HG02884 (cell line): Measurements from ENCODE around the gene C22orf42.
"Not testable (repeated sequence)": the region's sequence is repeated elsewhere in the genome, so short reads cannot be mapped to it uniquely, and the experiment has no call there.

Source experiments
- ATAC-seq: cut with Tn5 transposase; IDR thresholded peaks from one replicate; pipeline ENCODE4 v1.9.1; 2021; ENCODE audit warnings: mild to moderate bottlenecking, moderate library complexity; ENCODE audit not compliant: unreplicated experiment

Gene C22orf42, protein sequence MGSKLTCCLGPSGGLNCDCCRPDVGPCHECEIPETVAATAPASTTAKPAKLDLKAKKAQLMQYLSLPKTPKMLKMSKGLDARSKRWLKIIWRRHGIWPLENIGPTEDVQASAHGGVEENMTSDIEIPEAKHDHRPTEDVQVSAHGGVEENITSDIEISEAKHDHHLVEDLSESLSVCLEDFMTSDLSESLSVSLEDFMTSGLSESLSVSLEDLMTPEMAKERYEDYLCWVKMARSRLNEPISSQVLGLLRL

DNA sequence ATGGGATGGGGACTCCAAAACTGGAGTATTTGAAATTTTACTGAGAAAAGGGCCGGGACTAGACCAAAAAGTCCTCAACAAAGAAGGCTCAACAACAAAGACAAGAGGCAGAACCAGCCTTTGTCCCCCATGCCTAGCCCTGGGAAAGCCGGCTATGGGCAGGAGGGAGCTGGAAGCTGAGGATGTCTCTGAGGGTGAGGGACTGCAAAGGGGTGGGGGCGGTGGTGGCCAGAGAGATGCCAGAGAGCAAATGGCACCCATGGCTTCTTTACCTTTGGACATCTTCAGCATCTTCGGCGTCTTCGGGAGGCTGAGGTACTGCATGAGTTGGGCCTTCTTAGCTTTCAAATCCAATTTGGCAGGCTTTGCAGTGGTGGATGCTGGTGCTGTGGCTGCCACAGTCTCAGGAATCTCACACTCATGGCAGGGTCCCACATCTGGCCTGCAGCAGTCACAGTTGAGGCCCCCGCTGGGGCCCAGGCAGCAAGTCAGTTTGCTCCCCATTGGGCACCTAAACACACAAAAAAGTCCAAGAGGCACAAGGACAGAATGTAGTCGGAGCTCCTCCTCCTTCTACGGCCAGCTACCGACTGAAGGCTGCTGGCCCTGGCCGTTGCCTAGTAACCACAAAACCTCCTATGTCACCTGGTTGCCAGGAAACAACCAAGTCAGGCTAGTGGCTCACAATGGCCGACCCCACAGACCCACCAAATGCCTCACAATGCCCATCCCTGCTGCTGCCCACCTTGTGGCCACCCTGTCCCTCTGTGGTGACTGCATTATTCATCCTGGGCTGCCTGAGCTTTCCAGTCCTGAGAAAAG, at the start of gene C22orf42:
TSS of gene C22orf42 (minus strand) at position 592 of the 822 bp plus-strand sequence. CDS start at position 504, 88 bp downstream.
- ATAC-seq = no peak

DNA sequence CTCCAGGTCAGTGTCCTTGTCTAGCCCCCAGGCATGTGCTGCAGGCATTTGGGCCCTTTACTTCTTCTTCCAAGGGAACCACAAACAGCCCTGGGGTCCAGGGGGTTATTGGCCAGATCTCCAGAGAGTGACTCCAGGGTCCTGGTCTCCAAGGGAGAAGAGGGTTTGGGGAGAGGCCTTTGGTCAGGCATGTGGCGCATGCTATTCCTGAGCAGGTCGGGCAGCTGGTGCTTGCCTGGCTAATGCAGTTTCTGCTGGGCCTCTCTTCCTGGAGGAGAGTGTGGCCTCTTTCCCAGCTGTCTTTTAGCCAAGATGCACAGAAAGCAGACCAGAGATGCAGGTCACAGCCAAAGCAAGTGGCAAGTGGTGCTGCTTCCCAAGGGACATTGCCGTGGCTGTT, 49.6 kb upstream of the C22orf42 start:
- no peak for ATAC-seq

DNA sequence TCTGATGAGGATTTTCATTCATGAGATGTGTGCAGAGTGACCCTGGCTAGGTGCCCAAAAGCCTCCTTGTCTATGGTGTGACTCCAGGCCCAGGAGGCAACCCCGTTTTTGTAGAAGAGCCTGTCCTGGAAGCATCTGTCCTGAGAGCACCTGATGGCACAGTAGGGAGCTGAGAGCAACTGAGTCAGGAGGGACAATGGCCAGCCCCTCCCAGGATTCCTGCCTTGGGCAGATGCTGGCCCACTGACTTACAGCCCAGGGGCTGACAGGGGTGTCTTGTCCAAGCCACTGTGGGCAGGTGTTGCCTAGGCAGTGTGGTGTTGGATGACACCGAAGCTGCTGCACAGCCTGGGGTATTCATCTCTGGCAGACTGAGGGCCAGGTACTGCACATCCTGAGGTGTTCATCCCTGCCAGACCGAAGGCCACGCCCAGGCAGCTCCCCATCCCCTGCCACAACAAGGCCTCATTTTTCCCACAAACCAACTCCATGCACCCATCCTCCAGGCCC, 48.9 kb upstream of the C22orf42 start:
- ATAC-seq = no peak

DNA sequence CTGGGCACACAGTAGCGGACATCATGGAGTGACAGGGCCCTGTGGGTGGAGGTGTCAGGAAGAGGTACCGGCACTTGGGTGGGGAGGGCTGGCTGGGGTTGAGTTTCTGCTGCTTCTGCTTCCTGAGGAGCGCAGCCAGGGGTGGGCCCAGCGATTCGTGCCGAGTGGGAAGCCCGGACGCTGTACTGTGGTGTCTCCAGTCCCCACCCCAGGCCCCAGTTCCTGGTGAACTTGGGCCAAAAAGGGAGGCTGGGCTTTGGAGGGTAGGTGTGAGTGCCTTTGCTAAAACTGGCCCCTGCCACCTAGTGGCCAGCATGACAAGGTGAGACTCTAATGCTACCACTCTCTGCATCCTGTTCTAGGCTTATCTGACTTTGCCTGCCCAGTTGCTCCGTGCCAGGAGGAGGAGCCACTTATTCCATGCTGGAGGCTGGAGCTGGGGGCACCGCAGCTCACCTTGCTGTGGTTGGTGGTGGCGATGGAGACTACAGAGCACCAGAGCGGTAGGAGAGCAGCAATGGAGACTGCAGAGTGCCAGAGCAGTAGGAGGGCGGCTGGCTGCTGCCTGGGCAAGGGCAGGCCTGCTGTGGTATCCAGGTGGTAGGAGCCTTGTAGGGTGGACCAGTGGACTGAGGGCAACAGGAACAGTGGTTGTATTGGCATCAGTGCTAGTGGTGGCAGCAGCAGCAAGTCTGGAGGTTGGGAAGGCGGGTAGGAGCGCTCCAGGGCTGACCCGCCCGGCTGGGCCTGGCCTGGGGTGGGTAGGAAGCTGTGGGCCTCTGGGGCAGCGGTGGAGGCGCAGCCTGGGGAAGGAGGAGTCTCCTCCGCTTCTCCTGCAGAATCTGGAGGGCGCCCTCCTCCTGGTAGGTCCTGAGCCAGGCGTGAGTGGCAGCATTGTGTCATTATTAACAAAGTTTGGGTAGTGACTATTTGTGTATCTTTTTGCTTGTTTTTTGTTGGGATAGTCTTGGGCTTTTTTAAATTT, 48.0 kb upstream of the C22orf42 start:
- ATAC-seq = no peak

DNA sequence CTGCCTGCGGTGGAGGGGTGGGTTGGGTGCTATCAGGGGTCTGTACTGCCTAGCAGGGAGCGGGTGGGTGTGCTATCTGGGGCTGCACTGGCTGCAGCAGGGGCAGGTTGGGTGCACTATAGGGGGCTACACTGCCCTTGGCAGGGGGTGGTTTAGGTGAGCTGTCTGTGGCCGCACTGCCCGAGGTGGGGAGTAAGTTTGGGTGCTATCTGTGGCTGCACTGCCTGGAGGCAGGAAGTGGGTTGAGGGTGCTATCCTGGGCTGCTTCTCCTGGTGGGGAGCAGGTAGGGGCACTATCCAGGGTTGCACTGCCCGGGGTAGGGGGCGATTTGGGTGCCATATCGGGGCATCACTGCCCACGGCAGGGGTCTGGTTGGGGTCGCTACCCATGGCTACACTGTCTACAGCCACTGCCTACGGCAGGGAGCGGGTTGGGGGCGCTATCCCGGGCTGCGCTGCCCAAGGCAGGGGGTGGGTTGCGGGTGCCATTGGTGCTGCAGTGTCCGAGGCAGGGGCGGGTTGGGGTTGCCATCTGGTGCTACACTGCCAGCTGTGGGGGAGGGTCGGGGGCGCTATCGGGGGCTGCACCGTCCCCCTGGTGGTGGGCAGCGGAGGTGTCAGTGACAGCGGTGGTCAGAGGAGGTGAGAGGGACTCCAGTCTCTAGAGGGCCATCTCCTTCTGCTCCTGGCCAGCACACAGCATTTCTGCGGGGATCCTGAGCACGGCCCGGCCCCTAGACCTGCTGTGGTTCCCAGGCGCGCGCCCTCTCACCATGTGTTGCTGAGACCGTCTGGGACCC, 47.1 kb upstream of the C22orf42 start:
- ATAC-seq = no peak

DNA sequence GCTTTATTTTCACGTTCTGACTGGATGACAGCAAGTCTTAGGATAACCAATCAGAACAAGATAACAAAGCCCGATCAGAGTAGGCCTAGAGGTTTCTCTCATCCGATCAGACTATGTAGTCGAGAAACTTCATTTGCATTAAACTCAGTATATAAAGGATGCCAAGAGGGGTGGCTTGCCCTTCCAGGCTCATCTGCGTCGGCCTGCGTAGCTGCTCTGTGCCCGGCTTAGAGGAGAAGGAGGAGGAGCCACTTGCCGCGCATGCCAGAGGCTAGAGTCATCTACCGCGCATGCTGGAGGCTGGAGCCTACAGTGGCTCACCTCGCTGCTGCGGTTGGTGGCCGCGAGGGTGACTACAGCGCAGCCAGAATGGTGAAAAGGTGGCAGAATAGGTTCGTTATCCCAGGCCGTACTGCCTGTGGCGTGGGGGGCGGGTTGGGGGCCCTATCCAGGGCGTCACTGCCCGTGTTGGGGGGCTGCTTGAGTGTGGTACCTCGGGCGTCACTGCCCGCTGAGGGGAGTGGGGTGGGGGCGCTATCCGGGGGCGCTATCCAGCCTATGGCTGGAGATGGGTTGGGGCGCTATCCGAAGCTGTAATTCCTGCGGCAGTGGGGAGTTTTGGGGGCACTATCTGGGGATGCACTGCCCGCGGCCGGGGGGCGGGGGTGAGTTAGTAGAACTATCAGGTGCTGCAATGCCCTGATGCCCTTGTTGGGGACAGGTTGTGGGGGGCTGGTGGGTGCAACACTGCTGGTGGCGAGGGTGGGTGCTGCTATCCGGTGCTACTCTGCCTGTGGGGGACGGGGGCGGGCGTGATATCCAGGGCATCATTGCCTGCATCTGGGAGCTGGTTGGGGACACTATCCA, 46.0 kb upstream of the C22orf42 start, which contains the start of gene RFPL2:
TSS of gene RFPL2 (minus strand) at position 218 of the 867 bp plus-strand sequence. CDS start 2,622 bp downstream, outside the sequence.
- ATAC-seq = no peak

DNA sequence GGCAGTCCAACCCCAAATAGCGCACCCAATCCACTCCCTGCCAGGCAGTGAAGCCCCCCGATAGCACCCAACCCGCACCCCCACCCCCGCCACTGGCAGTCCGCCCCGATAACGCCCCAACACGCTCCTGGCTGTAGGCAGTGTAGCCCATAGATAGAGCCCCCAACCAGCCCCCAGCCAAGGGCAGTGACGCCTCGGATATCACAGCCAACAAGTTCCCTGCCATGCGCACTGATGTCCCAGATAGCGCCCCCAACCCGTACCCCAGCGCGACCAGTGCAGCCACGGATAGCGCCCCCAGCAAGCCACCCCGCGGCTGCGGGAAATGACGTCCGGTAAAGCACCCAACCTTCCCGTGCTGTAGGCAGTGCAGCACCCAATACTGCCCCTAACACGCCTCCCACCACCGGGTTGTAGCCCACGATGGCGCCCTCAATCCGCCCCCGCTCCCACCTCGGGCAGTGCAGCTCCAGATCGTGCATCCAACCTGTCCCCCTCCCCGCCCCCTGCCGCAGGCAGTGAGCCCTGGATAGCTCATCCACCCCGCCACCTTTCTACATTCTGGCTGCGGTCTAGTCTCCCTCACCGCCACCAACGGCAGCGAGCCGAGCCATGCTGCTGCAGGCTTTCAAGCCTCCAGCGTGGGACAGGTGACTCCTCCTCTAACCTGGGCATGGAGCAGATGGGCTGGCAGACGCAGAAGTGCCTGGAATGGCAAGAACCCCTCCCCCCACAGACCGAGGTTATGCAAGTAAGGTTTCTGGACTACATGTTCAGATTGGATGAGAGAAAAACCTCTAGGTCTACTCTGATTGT, 45.1 kb upstream of the C22orf42 start:
- no peak for ATAC-seq

DNA sequence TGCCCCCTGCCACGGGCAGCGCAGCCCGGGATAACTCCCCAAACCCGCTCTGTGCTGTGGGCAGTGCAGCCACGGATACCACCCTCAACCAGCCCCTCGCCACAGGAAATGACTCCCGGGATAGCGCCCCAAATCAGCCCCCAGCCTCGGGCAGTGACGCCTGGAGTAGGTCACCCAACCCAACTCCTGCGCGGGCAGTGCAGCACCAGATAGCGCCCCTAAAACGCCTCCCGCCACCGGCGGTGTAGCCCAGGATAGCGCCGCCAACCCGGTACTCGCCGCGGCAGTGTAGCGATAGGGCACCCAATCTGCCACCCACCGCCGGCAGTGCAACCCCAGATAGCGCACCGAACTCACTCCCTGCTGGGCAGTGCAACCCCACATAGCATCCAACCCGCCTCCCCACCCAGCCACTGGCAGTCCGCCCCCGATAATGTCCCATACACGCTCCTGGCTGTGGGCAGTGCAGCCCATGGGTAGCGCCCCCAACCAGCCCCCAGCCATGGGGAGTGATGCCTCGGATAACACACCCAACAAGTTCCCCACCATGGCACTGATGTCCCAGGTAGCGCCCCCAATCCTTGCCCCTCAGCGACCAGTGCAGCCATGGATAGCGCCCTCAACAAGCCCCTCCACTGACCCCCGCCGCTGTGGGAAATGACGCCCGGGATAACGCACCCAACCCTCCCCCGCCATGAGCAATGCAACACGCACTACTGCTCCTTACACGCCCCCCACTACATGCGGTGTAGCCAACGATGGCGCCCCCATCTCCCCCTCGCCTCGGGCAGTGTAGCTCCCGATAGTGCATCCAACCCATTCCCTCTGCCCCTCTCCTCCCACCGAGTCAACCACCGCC, 44.3 kb upstream of the C22orf42 start:
- ATAC-seq = no peak

DNA sequence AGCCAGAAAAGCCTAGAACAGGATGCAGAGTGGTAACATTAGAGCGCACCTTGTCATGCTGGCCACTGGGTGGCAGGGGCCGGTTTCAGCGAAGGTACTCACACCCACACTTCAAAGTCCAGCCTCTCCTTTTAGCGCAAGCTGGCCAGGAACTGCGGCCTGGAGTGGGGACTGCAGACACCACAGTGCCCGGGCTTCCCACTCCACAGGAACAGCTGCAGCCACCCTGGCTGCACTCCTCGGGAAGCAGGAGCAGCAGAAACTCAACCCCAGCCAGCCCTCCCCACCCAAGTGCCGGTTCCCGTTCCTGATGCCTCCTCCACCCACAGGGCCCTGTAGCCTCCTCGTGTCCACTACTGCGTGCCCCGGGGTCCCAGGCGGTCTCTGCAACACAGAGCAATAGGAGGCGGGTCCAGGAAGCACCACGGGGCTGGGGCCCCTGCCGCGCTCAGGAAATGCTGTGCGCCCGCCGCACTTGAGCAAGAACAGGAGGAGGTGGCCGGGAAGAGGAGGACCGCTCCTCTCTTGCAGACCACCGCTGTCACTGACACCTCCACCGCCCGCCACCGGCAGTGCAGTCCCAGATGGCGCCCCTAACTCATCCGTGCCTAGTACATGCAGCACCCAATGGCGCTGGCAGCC, 43.6 kb upstream of the C22orf42 start:
- ATAC-seq = no peak

DNA sequence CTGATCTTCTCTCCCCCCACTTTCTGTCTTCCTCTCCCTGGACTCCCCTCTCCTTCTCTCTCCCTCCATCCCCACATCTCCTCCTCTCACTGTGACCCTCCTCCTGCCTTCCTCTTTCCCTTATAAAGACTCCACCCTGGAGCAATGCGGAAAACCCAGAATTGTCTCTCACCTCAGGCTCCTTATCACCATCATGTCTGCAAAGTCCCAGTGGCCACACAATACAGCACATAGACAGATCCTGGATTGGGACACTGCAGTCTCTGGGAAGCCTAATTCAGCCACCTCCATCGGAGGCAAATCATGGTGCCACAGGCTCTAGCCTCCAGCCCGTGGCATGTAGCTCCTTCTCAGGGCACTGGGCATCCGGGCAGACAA, 43.0 kb upstream of the C22orf42 start:
- ATAC-seq = no peak

DNA sequence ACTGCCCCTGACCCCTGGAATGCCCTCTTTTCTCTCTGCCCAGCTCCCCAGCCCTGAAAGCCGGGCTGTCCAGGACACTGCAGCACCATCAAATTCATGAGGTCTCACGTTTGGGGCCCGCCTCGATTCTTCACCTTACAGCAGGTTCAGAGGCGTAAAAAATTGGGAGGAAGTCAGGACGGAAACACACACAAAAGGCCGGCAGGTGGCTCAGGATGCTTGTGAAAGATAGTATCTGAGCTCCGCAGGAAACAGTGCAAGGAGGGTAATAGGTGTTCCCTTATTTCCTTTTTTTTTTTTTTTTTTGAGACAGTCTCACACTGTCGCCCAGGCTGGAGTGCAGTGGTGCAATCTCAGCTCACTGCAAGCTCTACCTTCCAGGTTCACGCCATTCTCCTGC, 41.6 kb upstream of the C22orf42 start:
- no peak for ATAC-seq

DNA sequence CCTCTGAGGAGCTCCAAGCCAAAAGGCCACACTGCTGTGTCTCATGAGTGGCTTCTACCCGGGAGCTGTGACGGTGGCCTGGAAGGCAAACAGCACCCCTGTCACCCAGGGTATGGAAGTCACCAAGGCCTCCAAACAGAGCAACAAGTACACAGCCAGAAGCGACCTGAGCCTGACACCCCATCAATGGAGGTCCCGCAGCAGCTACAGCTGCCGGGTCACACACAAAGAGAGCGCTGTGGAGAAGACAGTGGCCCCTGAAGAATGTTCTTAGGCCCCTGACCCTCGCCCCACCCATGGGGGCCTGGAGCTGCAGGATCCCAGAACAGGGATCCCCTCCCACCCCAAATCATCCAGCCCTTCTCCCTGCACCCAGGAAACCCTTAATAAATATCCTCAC, 40.9 kb upstream of the C22orf42 start:
- ATAC-seq = no peak

DNA sequence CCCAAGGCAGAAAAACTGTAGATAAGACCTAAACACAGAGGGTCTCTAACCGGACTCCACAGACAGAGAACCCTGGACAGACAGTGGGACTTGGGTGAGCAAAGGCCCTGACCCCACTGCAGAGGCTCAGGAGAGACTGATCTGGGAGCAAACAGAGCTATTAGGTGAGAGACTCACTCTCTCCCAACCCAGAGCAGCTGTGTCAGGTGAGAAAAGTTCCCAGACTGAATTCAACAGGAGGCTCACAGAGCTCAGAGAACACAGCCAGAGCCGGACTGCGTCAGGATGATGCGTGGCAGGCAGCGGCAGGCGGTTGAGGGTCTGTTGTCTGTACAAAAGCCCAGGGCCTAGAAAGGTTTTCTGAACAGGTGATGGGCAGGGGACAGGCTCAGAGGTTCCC, 40.2 kb upstream of the C22orf42 start:
- no peak for ATAC-seq

DNA sequence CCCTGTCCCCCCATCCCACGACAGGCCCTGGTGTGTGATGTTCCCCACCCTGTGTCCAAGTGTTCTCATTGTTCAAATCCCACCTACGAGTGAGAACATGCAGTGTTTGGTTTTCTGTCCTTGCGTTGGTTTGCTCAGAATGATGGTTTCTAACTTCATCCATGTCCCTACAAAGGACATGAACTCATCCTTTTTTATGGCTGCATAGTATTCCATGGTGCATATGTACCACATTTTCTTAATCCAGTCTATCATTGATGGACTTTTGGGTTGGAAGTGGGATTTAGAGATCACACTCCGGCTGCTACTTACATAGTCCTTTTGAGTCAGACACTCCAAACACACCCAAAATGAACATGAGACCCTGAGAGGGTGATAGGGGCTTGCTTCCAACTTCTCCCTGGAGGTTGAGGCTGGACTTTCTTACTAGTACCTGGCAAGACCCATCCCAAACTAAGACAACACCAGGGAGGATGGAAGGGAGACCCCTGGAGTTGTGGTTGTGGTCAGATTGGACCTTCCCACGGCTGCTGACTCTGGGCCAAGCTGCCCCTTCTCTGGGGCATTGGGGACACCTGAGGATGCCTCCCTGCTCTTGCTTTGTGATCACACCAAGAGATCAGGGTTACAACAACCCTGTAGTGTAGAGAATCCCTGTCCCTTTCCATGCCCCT, 38.6 kb upstream of the C22orf42 start:
- ATAC-seq = not testable (repeated sequence)

DNA sequence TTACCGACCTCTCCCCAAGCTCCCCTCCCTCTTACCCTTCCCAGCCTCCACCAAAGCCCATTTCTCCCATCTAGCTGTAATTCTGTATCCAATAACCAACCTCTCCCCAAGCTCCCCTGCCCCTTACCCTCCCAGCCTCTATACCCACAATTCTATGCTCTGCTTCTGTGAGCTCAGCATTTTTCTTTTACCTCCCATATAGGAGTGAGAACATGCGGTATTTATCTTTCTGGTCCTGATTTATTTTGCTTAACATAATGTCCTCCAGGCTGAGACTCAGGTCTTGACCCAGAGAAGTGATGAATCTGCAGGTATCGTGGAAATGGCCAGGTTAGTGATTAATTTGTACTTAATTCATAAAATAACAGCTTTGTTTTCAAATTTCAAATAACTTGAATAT, 36.8 kb upstream of the C22orf42 start:
- ATAC-seq = not testable (repeated sequence)

DNA sequence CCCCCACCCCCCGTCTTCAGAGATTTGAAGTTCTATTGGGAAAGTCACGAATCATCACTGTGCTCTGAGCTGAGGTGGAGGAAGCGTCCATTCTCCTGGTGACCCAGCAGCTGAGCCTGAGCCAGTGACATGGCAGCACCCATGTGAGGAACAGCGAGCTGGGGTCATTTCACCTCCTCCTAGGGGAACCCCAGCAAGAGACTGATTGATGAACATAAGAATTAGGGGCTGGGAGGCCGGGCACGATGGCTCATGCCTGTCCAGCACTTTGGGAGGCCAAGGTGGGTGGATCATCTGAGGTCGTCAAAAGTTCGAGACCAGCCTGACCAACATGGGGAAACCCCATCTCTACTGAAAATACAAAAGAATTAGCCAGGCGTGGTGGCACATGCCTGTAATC, 34.2 kb upstream of the C22orf42 start:
- not testable (repeated sequence) for ATAC-seq
